Measurements from ENCODE around the gene ENTHD1. TPM values are rescaled to one million over a fixed set of nuclear protein-coding genes. Genes with fewer than 3 reads are reported as not detected.

Gene ENTHD1
- total RNA-seq, 4 donors from 2014 or later, result not detected

DNA sequence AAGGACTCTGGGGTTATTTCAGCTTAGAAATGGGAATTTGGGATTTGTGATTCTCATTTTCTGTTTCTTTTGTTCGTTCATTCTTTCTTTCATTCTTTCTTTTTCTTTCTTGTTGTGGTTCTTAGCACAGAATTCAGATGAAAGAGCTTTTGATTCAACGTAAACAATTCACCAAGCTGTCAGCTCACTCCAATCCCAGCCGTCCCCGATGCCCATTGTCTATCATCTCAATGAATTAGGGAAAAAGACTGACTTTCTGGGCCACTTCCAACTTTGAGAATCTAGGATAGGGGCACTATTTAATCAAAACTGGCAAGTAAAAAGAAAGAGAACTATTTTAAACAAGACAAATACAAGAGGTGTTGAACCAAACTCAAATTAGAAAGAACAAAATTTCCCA is 41.6 kb upstream of the ENTHD1 start:
- no peak for TF ChIP-seq POLR2A (IDR thresholded peaks at IDR 0.05)
- TF ChIP-seq, protein P1, sequence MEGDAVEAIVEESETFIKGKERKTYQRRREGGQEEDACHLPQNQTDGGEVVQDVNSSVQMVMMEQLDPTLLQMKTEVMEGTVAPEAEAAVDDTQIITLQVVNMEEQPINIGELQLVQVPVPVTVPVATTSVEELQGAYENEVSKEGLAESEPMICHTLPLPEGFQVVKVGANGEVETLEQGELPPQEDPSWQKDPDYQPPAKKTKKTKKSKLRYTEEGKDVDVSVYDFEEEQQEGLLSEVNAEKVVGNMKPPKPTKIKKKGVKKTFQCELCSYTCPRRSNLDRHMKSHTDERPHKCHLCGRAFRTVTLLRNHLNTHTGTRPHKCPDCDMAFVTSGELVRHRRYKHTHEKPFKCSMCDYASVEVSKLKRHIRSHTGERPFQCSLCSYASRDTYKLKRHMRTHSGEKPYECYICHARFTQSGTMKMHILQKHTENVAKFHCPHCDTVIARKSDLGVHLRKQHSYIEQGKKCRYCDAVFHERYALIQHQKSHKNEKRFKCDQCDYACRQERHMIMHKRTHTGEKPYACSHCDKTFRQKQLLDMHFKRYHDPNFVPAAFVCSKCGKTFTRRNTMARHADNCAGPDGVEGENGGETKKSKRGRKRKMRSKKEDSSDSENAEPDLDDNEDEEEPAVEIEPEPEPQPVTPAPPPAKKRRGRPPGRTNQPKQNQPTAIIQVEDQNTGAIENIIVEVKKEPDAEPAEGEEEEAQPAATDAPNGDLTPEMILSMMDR (IDR thresholded peaks at IDR 0.05), result no peak
- DNase-seq (ENCODE audit: low spot score in 2 of 2), result no peak
- intact Hi-C loops (cut with DNase I; ENCODE audit: low total_unique reads), result no loop called here
- no peak overlapping the region for H3K4me3 ChIP-seq (ENCODE audit: low read depth, poor library complexity, severe bottlenecking)
- 75 to 82% methylated on average over 4 of the region's 4 CpGs for WGBS, 2 donors

- intact Hi-C loops (cut with DNase I; ENCODE audit: low total_unique reads), result no loop called here
- TF ChIP-seq, protein P1 (IDR thresholded peaks at IDR 0.05), result no peak
- no peak for TF ChIP-seq POLR2A (IDR thresholded peaks at IDR 0.05)
- 88 to 89% methylated on average over 8 of the region's 8 CpGs for WGBS, 2 donors
- DNase-seq (ENCODE audit: low spot score in 2 of 2), result no peak
- H3K4me3 ChIP-seq (ENCODE audit: low read depth, poor library complexity, severe bottlenecking), result no peak overlapping the region
These were observed 40.2 kb upstream of the ENTHD1 start for GRCh38 chr22:39933741-39934140.

DNA sequence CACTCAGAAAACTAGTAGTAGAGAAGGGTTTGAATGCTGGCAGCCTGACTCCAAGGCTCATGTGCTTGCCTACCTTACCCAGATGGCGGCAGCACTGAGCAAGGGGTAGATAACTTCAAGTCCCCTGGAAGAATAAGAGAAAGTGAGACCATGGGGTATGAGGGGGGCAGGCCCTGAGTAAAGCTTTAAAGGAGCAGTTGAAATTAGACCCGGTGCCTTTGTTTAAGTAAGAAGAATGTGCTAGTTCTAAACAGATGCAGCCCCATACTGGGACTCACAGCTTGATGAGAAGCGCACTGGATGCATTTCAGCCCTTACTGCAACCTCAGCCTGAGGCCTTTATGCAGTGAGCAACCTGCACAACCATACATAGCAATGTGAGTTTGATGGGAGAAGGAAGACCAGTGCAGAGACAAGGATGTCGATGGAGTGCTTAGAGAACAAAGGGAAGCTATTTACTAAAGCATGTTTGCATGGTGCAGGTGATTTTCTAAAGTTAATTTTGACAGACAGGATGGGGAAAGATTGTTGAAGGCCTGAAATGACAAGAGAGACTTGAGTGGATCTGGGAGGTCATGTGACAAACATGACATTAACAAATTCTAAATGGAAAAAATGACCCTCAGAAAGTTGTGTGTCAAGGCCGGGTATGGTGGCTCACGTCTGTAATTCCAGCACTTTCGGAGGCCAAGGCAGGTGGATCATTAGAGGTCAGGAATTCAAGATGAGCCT is 39.5 kb upstream of the ENTHD1 start:
- no peak for TF ChIP-seq POLR2A (IDR thresholded peaks at IDR 0.05)
- TF ChIP-seq, protein P1 (IDR thresholded peaks at IDR 0.05), result no peak
- peak in 1 of 2 donors; percentile 42 for DNase-seq (ENCODE audit: low spot score in 2 of 2)
- WGBS, 2 donors, result 72 to 81% methylated on average over 7 of the region's 7 CpGs

DNA sequence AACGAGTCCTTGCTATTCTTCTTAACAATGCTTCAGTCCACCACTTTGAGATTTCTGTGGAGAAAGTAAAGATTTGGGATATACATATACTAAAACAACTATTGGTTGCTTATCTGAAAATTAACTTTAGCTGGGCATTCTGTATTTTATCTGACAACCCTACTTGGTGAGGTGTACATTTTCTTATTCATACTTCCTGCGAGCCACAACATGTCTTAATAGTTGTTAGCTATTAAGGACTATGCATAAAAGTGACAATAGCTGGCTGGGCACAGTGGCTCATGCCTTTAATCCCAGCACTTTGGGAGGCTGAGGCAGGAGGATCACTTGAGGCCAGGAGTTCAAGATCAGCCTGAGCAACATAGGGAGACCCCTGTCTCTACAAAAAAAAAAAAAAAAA is 38.6 kb upstream of the ENTHD1 start:
- H3K4me3 ChIP-seq (ENCODE audit: low read depth, poor library complexity, severe bottlenecking), result no peak overlapping the region
- no peak for DNase-seq (ENCODE audit: low spot score in 2 of 2)
- intact Hi-C loops (cut with DNase I; ENCODE audit: low total_unique reads), result no loop called here
- WGBS, 2 donors, result 54 to 65% methylated on average over 2 of the region's 2 CpGs
- TF ChIP-seq POLR2A (IDR thresholded peaks at IDR 0.05), result no peak
- TF ChIP-seq, protein P1 (IDR thresholded peaks at IDR 0.05), result no peak

More for the DNA sequence above, 39.5 kb upstream of the ENTHD1 start:
- intact Hi-C loops (cut with DNase I; ENCODE audit: low total_unique reads), result no loop called here
- H3K4me3 ChIP-seq (ENCODE audit: low read depth, poor library complexity, severe bottlenecking), result no peak overlapping the region

GRCh38 chr22:39931251-39931650 is 37.7 kb upstream of the ENTHD1 start:
- no peak overlapping the region for H3K4me3 ChIP-seq (ENCODE audit: low read depth, poor library complexity, severe bottlenecking)
- DNase-seq (ENCODE audit: low spot score in 2 of 2), result no peak
- whole genome bisulfite sequencing, 2 donors, result 38 to 45% methylated on average over 2 of the region's 2 CpGs
- TF ChIP-seq, protein P1 (IDR thresholded peaks at IDR 0.05), result no peak
- no peak for TF ChIP-seq POLR2A (IDR thresholded peaks at IDR 0.05)
- intact Hi-C loops (cut with DNase I; ENCODE audit: low total_unique reads), result no loop called here
